KMS-11 (cell line): ENCODE results near the gene GPD1L.

ENCODE experiments used
- H2AFZ ChIP-seq: fragments of 200-600 bp; sonication (generic); 2 replicates; pipeline ENCODE4 v1.6.1; 2016; ENCODE audit warnings: antibody characterized with exemption, mixed run types, low read depth
- H3K27ac ChIP-seq: fragments of 200-600 bp; sonication (generic); 2 replicates; pipeline ENCODE4 v1.6.1; 2016; ENCODE audit warnings: mild to moderate bottlenecking, mixed run types
- H3K27me3 ChIP-seq: fragments of 200-600 bp; sonication (generic); 2 replicates; pipeline ENCODE4 v1.6.1; 2017; ENCODE audit warnings: mild to moderate bottlenecking, low read depth, mixed run types, moderate library complexity; ENCODE audit not compliant: insufficient read depth
- H3K36me3 ChIP-seq: fragments of 200-600 bp; sonication (generic); 2 replicates; pipeline ENCODE4 v1.6.1; 2017; ENCODE audit warnings: mild to moderate bottlenecking, mixed run types; ENCODE audit not compliant: insufficient read depth
- H3K4me1 ChIP-seq: fragments of 200-600 bp; sonication (generic); 2 replicates; pipeline ENCODE4 v1.6.1; 2016; ENCODE audit warnings: mild to moderate bottlenecking, low read depth, mixed run types; ENCODE audit not compliant: poor library complexity, severe bottlenecking
- H3K4me2 ChIP-seq: fragments of 200-600 bp; sonication (generic); 2 replicates; pipeline ENCODE4 v1.7.0; 2016; ENCODE audit warnings: mild to moderate bottlenecking, mixed run types
- H3K4me3 ChIP-seq: fragments of 200-600 bp; sonication (generic); IDR thresholded peaks from 2 replicates; pipeline ENCODE4 v1.6.1; 2017; ENCODE audit warnings: low read depth, low read length, mixed read lengths; ENCODE audit not compliant: insufficient read depth
- H3K79me2 ChIP-seq: fragments of 200-600 bp; sonication (generic); 2 replicates; pipeline ENCODE4 v1.6.1; 2016; ENCODE audit warnings: low read depth, mixed run types; ENCODE audit not compliant: insufficient read depth
- H3K9ac ChIP-seq: fragments of 200-600 bp; sonication (generic); 2 replicates; pipeline ENCODE4 v1.6.1; 2016; ENCODE audit warnings: mild to moderate bottlenecking, mixed run types
- H4K20me1 ChIP-seq: fragments of 200-600 bp; sonication (generic); 2 replicates; pipeline ENCODE4 v1.6.1; 2016; ENCODE audit warnings: mild to moderate bottlenecking, mixed run types; ENCODE audit not compliant: insufficient read depth
- CTCF ChIP-seq: fragments of 200-600 bp; sonication (generic); conservative IDR thresholded peaks from 2 replicates; pipeline ENCODE4 v1.6.1; 2017; ENCODE audit warnings: low read depth, mild to moderate bottlenecking, antibody characterized with exemption, low read length, moderate library complexity, mixed read lengths

The GPD1L gene

GRCh38 chr3:32138545-32139104 is 32.2 kb downstream of the GPD1L start:
- H3K27me3 ChIP-seq: no peaks in the 10 kb centered on the region
- no peak for TF ChIP-seq CTCF
- H3K9ac ChIP-seq: no peak overlapping the region
- H2AFZ ChIP-seq: no peak overlapping the region
- H3K36me3 ChIP-seq: no peaks in the 10 kb centered on the region
- no peak overlapping the region for H3K4me3 ChIP-seq
- H3K4me2 ChIP-seq: no peak overlapping the region
- no peaks in the 10 kb centered on the region for H3K4me1 ChIP-seq
- H4K20me1 ChIP-seq: no peaks in the 10 kb centered on the region
- H3K27ac ChIP-seq: no peak overlapping the region
- H3K79me2 ChIP-seq: no peaks in the 10 kb centered on the region

- Histone ChIP-seq H3K9ac (no peak overlapping the region), H3K27ac (no peak overlapping the region), H3K4me2 (no peak overlapping the region), H2AFZ (no peak overlapping the region), H3K36me3 (no peaks in the 10 kb centered on the region), H4K20me1 (no peaks in the 10 kb centered on the region), H3K4me1 (no peaks in the 10 kb centered on the region), H3K79me2 (no peaks in the 10 kb centered on the region), H3K4me3 (no peak overlapping the region), H3K27me3 (no peaks in the 10 kb centered on the region)
- no peak for TF ChIP-seq CTCF
These were observed 34.5 kb downstream of the GPD1L start for GRCh38 chr3:32140943-32141342.

- H3K4me2 ChIP-seq: no peak overlapping the region
- no peaks in the 10 kb centered on the region for H3K4me1 ChIP-seq
- no peak overlapping the region for H3K9ac ChIP-seq
- no peak overlapping the region for H3K4me3 ChIP-seq
- TF ChIP-seq CTCF: peak; percentile 70
- H3K27me3 ChIP-seq: no peaks in the 10 kb centered on the region
- no peaks in the 10 kb centered on the region for H3K79me2 ChIP-seq
- H2AFZ ChIP-seq: no peak overlapping the region
- no peaks in the 10 kb centered on the region for H4K20me1 ChIP-seq
- no peak overlapping the region for H3K27ac ChIP-seq
- H3K36me3 ChIP-seq: no peaks in the 10 kb centered on the region
These were observed 37.7 kb downstream of the GPD1L start for GRCh38 chr3:32143849-32144757.

- no peak overlapping the region for H3K27ac ChIP-seq
- H3K27me3 ChIP-seq: no peaks in the 10 kb centered on the region
- no peak overlapping the region for H3K4me3 ChIP-seq
- H3K36me3 ChIP-seq: no peaks in the 10 kb centered on the region
- H3K79me2 ChIP-seq: no peaks in the 10 kb centered on the region
- H4K20me1 ChIP-seq: no peaks in the 10 kb centered on the region
- no peak for TF ChIP-seq CTCF
- no peak overlapping the region for H2AFZ ChIP-seq
- no peaks in the 10 kb centered on the region for H3K4me1 ChIP-seq
- H3K9ac ChIP-seq: no peak overlapping the region
- no peak overlapping the region for H3K4me2 ChIP-seq
These were observed 40.4 kb downstream of the GPD1L start for GRCh38 chr3:32146746-32147211.
